ENCODE measurements around the gene HS3ST1.

The HS3ST1 gene

DNA sequence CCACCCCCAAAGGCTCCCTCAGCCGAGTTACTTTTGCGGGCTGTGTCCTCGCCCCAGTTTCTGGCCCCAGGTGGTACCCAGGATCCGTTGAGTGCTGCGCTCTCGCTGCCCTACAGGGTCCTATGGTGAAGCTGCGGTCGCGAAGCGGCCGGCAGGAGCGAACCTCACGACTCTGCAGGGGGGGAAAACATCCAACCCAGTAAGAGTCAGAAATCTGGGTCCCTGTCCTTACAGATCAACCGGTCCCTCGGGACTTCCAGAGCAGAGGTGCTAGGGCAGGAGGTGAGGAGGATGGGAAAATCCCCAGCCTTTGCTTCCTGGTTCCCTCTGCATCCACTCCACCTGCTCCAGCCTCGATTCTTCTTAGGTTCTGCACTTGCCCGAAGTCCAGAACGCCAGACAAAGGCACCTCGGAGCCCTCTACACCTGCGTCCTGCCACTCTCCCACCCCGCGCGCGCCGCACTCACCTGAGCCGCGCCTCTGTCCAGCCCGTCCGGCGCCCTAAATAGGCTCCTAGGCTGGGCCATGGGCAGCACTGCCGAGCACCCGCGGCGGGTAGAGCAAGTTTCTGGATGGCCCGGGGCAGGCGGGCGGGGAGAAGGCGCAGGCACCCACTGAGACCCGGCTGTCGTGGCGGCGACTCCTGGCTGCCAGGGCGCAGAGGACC, at the start of gene HS3ST1:
Gene HS3ST1 (minus strand): TSS at position 664 of the 668 bp plus-strand sequence. CDS start 28,889 bp downstream, outside the sequence.
- peak; percentile 50 to 82 for DNase-seq

DNA sequence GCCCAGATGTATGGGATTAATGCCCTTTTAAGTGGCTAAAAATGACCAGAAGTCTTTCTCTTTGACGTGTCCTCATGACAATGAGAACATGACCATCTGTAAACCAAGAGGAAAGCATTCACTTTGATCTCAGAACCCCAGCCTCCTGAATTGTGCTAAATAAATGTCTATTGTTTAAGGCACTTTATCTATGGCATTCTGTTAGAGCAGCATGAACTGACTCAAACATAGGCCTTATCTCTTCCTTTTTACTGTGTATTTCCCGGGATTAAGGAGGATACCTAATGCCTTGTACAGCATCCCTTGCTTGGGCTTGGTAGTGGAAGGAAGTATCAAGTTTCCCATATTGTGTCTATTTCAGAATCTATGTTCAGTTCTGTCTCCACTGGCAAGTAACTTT, 47.2 kb upstream of the HS3ST1 start:
- DNase-seq, result no peak

DNA sequence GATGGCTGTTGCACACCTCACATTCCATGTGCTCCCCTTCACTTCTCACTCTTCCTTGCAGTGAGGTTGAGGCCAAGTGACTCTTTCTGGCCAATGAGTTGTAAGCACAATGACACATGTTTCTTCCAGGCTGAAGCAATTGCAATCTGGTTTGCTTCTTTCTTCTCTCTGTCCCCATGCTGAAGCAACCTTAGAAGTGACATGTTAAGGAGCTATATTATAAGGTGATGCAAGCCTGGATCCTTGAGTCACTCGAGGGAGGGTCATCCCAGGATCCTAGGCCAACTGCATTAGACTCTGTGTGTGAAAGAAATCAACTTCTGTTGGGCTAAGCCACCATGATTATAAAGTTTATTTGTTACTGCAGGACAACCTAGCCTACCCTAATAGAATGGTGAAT, 45.5 kb upstream of the HS3ST1 start:
- no peak for DNase-seq

DNA sequence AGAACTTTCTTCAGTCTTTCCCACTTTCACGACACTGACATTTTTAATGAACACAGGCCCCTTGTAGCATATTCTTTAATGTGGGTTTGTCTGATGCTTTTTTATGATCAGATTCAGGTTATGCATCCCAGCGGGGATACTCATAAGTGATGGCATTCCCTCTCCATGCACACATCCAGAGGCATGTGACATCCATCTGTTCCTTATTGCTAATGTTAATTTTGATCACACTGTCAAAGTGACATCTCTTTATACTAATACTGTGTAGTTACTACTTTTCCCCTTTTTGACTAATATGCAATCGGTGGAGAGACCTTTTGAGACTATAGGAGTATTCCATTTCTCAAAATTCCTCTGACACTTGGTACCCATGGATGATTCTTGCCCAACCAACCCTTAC, 43.8 kb upstream of the HS3ST1 start:
- no peak for DNase-seq

DNA sequence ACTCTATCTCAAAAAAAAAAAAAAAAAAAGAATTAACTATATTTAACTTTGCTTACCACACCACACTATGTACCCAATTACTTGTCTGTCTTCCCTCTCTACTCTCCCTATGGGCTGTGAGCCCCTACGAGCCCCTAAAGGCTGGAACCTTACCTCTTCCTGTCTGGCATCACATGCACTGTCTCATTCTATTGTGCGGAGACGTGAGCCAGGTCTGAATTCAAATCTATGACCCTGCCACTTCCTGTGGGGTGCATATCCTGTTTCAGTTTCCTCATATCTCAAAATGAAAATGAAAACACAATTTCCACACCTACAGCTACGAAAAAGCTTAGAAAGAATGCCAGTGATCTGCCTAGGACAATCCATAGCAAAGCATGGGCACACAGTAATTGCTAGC, 42.9 kb upstream of the HS3ST1 start:
- DNase-seq, result no peak

DNA sequence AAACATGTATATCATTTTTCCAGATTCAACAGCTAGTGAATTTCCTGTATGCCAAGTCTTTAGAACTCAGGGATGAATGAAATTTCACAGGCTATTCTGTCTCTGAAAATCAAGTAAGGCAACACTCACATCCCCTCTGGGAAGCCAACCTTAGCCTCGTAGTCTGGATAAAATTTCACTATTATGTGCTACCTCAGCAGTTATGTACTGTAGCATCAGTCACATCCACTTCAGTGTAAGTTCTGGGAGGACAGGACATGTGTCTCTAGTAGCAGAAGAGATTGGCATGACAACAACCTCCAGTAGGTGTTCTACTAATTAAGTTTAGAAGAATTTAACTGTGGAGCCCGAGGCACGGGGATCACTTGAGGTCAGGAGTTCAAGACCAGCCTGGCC, 42.4 kb upstream of the HS3ST1 start:
- DNase-seq, result no peak

DNA sequence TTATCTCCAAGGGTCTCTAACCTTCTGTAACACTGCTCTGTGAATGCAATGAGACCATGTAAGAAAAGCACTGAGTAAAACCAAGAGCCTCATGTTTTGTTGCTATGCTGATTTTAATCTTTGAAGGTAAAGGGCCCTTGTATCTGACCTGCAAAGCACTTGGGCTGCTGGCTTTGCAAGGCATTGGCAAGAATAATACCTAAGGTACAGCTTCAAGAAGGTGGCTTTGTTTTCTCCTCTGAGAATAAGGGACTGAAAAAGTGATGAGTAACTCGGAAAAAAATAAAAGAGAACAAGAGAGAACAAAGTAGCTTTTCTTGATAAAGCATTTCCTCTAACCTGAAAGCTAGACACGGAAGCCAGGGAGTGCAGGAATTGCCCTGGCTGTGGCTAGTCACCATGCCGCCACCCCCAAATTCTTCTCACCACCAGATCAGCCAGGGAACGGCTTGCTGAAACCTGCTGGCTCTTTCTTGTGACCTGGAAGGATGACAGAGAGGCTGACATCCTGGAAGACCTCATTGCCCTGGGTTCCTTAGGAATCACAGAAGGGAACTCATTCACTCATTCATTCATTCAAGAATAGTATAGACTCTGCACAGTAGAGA, 41.8 kb upstream of the HS3ST1 start:
- no peak for DNase-seq

DNA sequence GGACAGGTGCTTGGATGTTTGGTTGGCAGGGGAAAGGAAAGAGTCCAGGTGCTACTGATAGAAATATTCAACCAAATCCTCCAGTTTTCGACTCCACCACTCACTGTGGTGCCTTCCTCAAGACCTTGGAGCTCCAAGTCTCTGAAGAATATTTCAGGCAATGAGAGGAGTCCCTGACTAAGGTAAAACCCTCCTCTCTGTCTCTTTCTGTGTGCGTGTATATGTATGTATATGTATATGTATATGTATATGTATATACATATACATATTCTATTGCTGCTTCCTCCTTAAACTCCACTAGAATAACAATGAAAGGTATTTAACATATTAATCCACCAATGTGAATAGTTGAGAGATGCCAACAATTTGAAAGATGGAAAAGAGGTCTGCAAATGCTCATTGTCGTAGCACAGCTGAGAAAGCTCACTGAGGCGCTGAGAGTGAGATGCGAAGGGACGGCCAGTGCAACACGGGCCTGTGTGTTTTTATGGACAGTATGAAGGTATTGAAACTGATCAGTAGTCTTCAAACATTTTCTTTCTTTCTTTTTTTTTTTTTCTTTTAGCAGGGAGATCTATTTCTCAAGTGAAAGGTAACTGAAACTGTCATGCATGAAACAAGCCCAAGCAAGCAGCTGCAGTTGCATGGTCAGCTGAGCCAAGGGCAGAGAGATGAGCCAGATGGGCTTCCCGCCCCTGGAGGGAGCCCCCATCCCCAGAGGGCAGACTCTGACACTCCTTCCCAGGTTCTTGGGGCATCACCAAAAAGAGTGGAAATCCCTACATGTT, 41.1 kb upstream of the HS3ST1 start:
- DNase-seq, result no peak

DNA sequence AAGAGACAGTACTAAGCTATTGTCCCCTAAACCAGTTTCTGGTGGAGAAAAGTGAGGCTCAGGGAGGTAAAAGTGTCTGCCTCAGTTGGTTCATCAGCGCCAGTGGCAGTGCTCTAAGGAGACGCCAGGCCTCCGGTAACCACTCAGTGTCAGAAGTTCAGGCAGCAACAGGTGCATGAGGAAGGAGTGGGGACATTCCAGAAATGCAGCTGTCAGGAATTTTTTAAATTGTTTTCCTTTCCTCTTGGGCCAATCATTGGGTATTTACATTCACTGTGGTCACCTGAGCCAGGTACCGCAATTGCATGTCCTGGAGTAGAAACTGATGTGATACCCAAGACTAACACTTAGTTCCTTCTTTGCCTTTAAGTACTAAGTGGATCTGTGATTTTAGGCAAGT, 40.2 kb upstream of the HS3ST1 start:
- DNase-seq, result no peak

DNA sequence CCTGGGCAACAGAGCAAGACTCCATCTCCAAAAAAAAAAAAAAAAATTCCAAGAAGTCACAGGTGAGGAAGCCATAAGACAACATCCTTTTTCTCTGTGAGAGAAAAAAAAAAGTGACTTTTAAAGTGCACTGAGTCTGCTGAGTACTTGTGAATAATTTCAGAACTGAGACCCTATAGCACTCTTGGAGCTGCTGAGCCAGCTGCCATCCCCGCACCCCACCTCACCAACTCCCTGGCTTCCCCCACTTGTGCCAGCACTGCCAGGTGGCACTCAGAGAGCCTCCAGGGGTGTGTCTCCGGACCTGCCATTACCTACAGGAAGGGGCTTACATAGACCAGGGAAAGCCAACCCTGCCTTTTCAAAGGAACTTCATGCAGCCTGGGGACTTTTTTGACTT, 39.2 kb upstream of the HS3ST1 start:
- no peak for DNase-seq

DNA sequence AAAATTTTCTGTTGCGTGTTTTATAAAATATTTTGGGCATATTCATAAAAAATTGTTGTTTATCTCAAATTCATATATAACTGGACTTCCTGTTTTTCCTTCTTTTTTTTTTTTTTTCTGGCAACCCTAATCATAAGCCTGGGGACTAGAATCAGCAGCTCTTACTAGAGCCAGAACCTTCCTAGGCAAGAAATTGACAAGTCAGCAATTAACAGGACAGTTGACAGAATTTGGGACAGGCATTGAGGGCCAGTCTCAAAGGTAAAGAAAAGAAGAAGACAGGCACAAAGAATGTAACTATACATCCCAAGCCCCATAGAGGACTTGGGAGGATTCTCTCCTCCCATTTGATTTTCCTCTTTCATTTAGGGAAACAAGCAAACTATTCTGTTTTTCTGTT, 35.0 kb upstream of the HS3ST1 start:
- no peak for DNase-seq

DNA sequence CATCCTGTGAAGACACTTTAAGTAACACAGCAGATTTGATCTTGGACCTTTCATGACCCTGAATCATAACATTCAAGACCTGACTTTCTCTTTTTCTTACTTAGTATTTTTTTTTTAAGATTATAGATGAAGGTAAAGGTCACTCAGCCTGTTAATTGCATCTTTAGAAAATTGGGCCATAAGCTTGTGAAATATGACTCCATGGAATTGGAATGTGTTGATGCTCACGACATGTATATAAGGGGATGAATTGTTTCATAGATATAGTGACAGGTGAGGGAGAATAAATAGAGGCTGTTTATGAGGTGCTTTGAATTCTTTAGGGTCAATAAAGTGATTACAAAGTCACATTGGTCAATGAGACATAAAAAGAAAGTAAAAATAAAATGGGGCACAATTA, 27.7 kb upstream of the HS3ST1 start:
- no peak for DNase-seq

DNA sequence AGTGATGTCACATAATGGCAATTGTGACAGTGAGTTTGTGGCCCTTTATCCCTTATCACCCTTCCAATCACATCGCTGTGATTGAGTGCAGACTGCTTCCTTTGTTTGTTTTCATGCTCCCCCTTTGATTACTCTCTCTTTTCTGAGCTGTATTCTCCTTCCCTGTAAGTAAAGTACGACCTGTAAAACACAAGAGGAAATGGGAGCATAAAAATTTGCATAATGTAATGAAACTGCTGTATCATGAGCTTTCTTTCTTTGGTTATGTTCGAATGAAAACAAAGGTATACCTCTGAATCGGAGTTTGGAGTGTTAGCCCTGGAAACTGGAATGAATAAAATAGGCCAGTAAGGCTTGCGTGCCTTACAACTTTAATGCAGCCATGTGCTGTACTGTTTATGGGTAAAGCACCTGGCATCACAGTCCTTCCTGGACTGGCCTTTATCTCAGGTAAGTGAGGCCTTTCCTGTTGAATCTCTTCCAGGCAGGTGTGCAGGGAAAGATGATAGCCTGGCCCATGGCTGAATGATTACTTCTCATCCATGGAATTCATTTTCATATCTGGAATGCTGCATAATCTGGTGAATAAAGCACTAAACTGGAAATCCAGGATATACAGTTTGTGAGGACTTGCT, 26.6 kb upstream of the HS3ST1 start:
- DNase-seq, result peak; percentile 76 to 81

DNA sequence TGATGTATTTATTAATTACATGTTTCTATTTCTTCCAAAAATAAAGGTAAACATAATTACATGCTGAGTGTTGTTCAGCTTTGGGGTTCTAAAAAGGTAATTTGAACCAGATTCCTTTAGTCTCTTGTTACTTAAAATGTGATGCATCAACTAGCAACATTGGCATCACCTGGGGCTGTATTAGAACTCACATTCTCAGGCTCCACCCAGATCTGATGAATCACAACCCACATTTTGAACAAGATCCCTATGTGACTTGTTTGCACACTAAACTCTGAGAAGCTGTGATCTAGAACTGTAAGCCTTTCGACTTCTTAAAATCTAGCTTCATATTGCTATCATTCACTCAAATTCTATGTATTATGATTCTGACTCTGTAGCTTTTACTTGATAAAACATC, 23.0 kb upstream of the HS3ST1 start:
- no peak for DNase-seq

DNA sequence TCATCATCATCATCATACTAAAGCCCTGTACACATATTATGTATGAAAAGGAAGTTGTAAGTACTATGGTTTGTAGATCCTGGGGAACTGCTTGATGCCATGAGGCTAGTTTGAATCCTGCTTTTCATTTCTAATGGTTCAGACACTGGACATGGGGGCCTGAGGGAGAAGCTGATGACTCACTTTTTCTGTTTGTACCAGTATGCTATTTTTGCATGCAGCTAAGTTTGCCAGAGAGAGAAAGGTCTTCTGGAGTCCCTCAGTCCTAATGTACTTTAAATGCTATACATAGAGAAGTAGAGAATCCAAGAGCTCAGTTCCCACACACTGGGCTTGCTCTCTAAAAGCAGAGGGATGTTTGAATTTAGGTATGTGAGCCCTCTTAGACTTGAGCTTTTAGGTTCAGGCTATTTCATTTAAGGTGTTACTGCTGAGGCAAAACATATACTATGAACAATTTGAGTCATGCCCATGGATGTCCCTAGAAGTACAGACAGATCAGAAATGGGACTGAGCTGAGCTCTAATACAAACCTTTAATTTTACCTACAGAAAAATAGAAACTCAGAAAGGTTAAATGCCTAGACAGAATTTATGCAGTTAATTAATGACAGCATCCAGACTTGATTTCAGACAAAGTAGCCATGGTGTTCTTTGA, 17.6 kb upstream of the HS3ST1 start:
- DNase-seq, result no peak

DNA sequence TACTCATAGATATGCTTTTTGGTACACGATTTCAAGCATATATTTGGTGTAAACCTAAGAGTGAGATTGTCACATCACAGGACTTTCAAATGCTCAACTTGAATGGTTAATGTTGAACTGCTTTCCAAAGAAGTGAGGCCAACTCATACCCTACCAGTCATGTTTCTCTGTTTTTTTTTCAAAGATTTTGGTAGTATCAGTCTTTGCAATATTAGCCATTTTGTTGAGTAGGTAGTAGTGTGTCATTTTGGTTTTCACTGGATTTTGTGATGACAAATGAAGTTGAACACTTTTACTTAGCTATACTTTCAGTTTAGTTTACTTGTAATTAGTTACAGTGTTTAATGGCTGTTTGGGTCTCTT, 12.5 kb upstream of the HS3ST1 start:
- no peak for DNase-seq

DNA sequence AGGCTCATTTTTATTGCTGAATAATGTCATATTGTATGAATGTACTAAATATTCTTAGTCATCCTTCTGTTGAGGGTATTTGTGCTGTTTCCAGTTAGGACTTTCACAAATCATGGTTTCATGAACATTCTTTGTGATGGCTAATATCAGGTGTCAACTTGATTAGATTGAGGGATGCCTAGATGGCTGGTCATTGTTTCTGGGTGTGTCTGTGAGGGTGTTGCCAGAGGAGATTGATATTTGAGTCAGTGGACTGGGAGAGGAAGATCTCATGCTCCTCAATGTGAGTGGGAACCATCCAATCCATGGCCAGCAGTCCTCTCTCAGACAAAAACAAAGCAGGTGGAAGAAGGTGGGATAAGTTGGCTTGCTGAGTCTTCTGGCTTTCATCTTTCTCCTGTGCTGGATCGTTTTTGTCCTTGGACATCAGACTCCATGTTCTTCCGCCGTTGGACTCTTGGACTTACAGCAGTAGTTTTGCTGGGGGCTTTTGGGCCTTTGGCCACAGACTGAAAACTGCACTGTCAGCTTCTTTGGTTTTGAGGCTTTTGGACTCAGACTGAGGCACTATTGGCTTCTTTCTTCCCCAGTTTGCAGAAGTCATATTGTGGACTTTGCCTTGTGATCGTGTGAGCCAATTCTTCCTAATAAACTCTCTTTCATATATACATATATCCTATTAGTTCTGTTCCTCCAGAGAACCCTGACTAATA, 11.9 kb upstream of the HS3ST1 start:
- no peak for DNase-seq

DNA sequence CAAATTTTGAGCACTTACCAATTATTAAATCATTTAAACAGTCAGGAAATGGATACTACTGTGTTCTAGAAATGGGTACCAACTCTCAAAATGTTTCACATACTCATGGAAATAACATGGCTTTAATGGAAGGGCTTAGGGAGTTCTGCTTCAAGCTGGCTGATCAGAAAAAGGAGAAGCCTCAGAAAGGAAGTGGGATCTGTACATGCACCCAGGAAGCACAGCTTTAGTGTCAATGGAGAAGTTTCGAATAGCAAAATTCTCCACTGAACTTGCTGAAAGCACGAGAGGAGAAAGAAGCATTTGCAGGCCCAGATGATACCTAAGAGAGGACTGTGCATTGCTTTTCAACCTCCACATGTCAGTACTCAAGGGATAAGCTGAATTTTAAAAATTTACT, 11.1 kb upstream of the HS3ST1 start:
- DNase-seq, result no peak

DNA sequence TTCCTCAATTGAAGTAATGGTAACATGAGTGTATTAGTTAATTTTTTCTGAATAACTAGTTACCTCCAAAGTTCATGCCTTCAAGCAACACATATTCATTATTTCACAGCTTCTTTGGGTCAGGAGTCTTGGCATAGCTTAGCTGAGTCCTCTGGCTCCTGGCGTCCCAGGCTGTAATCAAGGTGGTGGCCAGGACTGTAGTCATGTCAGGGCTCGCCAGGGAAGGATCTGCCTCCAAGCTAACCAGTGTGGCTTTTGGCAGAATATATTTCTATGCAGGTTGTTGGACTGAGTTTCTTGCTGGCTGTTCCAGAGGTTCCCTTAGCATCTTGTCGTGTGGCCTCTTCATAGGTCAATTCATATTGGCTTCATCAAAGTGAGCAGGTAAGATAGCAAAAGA, 10.0 kb upstream of the HS3ST1 start:
- no peak for DNase-seq

DNA sequence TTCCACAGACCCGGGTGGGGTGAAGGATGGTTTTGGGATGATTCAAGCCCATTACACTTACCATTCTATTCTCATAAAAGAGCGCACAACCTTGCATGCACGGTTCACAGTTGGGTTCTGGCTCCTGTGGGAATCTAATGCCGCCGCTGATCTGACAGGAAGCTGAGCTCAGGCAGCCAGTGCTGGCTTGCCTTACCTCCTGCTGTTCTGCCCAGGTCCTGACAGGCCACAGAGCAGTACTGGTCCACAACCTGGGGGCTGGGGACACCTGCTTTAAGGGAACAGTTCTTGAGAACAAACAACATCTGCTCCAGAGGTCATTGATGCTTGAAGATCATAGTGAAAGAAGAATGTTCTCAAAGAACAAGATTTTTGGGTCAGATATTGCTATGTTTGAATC, 8.0 kb upstream of the HS3ST1 start:
- DNase-seq, result no peak

DNA sequence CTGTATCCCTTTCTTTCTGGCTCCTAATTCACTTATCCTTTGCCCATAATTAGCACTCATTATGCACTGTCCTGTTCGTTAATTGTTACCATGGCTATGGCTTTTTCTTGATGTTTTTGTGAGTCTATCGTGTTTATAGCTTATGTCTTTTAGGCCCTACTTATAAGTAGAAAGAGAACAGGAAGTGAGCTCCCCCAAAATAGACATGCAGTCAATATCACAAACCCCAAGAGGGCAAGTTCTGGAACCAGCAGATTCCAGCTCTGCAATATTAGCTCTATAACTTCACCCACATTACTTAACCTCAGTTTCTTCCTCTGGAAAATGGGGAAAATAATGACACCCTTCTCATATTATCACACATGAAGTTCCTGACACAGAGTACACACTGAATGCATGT, 7.4 kb upstream of the HS3ST1 start:
- no peak for DNase-seq

DNA sequence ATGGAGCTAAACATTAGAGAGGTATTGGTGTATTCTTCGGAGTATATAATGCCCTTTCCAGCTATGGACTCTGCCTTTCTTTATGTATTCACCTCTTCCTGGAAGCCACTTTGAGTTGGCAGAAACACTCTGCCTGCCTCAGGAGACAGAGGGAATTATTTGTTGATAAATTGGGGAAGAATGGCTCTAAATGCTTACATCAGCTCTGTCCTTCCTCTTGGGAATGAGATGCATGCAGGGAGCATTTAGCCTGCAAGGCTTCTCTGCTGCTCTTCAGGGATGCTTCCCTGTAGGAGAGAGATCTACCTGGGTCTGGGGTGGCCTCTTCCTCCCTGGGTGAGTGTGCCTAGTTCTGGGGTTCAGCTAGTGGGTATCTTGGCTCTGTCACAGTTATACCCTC, 6.9 kb upstream of the HS3ST1 start:
- no peak for DNase-seq

DNA sequence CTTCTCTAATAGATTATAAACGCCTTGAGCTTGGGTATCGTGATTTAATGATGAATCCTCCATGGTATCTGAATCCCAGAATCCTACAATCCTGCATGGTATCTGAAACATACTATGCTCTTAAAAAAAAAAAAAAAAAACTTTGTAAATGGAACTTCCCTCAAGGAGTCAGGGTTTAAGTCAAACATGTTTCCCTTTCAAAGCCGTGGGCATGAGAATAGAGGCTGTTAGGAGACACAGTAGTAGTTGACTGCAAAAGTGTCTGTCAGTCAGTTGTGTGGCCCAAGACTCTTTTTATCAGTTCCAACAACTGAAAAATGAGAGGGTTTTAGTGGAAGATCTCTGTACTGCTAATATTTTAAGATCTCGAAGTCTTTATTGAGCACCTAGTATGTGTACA, 2.4 kb upstream of the HS3ST1 start:
- DNase-seq, result no peak
